ENCODE measurements around the gene TRAPPC13. TPM values are rescaled to one million over a fixed set of nuclear protein-coding genes. Genes with fewer than 3 reads are reported as not detected.

TRAPPC13 gene
- total and polyA plus RNA-seq, 2 of the 13 experiments (the other 11 are each of a cell fraction or from before 2014, with no cell fraction given) = 8.4 to 19.6 TPM

- TF ChIP-seq, protein P1, sequence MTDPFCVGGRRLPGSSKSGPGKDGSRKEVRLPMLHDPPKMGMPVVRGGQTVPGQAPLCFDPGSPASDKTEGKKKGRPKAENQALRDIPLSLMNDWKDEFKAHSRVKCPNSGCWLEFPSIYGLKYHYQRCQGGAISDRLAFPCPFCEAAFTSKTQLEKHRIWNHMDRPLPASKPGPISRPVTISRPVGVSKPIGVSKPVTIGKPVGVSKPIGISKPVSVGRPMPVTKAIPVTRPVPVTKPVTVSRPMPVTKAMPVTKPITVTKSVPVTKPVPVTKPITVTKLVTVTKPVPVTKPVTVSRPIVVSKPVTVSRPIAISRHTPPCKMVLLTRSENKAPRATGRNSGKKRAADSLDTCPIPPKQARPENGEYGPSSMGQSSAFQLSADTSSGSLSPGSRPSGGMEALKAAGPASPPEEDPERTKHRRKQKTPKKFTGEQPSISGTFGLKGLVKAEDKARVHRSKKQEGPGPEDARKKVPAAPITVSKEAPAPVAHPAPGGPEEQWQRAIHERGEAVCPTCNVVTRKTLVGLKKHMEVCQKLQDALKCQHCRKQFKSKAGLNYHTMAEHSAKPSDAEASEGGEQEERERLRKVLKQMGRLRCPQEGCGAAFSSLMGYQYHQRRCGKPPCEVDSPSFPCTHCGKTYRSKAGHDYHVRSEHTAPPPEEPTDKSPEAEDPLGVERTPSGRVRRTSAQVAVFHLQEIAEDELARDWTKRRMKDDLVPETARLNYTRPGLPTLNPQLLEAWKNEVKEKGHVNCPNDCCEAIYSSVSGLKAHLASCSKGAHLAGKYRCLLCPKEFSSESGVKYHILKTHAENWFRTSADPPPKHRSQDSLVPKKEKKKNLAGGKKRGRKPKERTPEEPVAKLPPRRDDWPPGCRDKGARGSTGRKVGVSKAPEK (CRISPR knock-in tag; IDR thresholded peaks at IDR 0.05; ENCODE audit: borderline replicate concordance) = no peak
- peak; percentile 70 for TF ChIP-seq RBM39 (IDR thresholded peaks at IDR 0.05; ENCODE audit: low read depth, low read length, poor library complexity, severe bottlenecking)
- peak; percentile 69 for TF ChIP-seq YY1 (IDR thresholded peaks at IDR 0.05; ENCODE audit: insufficient read depth, insufficient replicate concordance, low read depth, low read length)
- TF ChIP-seq SNAPC2 (CRISPR knock-in tag; IDR thresholded peaks at IDR 0.05) = no peak
- TF ChIP-seq, protein P2, sequence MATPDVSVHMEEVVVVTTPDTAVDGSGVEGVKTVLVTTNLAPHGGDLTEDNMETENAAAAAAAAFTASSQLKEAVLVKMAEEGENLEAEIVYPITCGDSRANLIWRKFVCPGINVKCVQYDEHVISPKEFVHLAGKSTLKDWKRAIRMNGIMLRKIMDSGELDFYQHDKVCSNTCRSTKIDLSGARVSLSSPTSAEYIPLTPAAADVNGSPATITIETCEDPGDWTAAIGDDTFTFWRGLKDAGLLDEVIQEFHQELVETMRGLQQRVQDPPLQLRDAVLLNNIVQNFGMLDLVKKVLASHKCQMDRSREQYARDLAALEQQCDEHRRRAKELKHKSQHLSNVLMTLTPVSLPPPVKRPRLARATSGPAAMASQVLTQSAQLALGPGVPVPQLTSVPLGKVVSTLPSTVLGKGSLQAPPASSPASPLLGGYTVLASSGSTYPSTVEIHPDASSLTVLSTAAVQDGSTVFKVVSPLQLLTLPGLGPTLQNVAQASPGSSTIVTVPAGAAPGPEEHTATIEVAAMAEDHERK (CRISPR knock-in tag; IDR thresholded peaks at IDR 0.05; ENCODE audit: low read depth) = no peak
- TF ChIP-seq, protein P3, sequence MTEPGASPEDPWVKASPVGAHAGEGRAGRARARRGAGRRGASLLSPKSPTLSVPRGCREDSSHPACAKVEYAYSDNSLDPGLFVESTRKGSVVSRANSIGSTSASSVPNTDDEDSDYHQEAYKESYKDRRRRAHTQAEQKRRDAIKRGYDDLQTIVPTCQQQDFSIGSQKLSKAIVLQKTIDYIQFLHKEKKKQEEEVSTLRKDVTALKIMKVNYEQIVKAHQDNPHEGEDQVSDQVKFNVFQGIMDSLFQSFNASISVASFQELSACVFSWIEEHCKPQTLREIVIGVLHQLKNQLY (CRISPR knock-in tag; IDR thresholded peaks at IDR 0.05) = no peak
- no peak for TF ChIP-seq ELF3 (CRISPR knock-in tag; IDR thresholded peaks at IDR 0.05)
- TF ChIP-seq SUZ12 (IDR thresholded peaks at IDR 0.05; ENCODE audit: low read depth, low read length) = peak; percentile 33; the same call in 1 of the 2 replicates
- no peak for TF ChIP-seq SNAI1 (CRISPR knock-in tag; IDR thresholded peaks at IDR 0.05; ENCODE audit: borderline replicate concordance)
- TF ChIP-seq, protein P4, sequence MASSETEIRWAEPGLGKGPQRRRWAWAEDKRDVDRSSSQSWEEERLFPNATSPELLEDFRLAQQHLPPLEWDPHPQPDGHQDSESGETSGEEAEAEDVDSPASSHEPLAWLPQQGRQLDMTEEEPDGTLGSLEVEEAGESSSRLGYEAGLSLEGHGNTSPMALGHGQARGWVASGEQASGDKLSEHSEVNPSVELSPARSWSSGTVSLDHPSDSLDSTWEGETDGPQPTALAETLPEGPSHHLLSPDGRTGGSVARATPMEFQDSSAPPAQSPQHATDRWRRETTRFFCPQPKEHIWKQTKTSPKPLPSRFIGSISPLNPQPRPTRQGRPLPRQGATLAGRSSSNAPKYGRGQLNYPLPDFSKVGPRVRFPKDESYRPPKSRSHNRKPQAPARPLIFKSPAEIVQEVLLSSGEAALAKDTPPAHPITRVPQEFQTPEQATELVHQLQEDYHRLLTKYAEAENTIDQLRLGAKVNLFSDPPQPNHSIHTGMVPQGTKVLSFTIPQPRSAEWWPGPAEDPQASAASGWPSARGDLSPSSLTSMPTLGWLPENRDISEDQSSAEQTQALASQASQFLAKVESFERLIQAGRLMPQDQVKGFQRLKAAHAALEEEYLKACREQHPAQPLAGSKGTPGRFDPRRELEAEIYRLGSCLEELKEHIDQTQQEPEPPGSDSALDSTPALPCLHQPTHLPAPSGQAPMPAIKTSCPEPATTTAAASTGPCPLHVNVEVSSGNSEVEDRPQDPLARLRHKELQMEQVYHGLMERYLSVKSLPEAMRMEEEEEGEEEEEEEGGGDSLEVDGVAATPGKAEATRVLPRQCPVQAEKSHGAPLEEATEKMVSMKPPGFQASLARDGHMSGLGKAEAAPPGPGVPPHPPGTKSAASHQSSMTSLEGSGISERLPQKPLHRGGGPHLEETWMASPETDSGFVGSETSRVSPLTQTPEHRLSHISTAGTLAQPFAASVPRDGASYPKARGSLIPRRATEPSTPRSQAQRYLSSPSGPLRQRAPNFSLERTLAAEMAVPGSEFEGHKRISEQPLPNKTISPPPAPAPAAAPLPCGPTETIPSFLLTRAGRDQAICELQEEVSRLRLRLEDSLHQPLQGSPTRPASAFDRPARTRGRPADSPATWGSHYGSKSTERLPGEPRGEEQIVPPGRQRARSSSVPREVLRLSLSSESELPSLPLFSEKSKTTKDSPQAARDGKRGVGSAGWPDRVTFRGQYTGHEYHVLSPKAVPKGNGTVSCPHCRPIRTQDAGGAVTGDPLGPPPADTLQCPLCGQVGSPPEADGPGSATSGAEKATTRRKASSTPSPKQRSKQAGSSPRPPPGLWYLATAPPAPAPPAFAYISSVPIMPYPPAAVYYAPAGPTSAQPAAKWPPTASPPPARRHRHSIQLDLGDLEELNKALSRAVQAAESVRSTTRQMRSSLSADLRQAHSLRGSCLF (CRISPR knock-in tag; IDR thresholded peaks at IDR 0.05; ENCODE audit: borderline replicate concordance) = no peak
- no peak for TF ChIP-seq ZNF597 (CRISPR knock-in tag; IDR thresholded peaks at IDR 0.05)
- TF ChIP-seq TMF1 (CRISPR knock-in tag; IDR thresholded peaks at IDR 0.05; ENCODE audit: low read depth) = 0 out of 2 replicates have a peak, but pooled peaks have one; percentile 54
- 0 out of 2 replicates have a peak, but pooled peaks have one; percentile 49 for TF ChIP-seq ZNF850 (CRISPR knock-in tag; conservative IDR thresholded peaks at IDR 0.05)
- TF ChIP-seq NR0B2 (CRISPR knock-in tag; IDR thresholded peaks at IDR 0.05) = 0 out of 2 replicates have a peak, but pooled peaks have one; percentile 35
- peak; percentile 72 to 78 for TF ChIP-seq POLR2A (IDR thresholded peaks at IDR 0.05; ENCODE audit: insufficient read depth in 1 of 2, low read depth in 2 of 2, low read length in 2 of 2)
- peak; percentile 77; the same call in 1 of the 2 replicates for TF ChIP-seq RBFOX2 (IDR thresholded peaks at IDR 0.05; ENCODE audit: low read depth, low read length)
- 0 out of 2 replicates have a peak, but pooled peaks have one; percentile 36 for TF ChIP-seq REPIN1 (CRISPR knock-in tag; IDR thresholded peaks at IDR 0.05; ENCODE audit: borderline replicate concordance, low read depth)
These were observed 729 bp upstream of the TRAPPC13 start, which contains the start of gene TRIM23 (continued) for GRCh38 chr5:65624025-65624570.
